Measurements from ENCODE around the gene DCLK3. TPM values are rescaled to one million over a fixed set of nuclear protein-coding genes. Genes with fewer than 3 reads are reported as not detected.
A peak's percentile ranks its signal among the peaks of the same experiment; 100 is the strongest.

The DCLK3 gene
- total RNA-seq, 2 donors from 2014 or later, result 0.06 TPM; not detected in 1

DNA sequence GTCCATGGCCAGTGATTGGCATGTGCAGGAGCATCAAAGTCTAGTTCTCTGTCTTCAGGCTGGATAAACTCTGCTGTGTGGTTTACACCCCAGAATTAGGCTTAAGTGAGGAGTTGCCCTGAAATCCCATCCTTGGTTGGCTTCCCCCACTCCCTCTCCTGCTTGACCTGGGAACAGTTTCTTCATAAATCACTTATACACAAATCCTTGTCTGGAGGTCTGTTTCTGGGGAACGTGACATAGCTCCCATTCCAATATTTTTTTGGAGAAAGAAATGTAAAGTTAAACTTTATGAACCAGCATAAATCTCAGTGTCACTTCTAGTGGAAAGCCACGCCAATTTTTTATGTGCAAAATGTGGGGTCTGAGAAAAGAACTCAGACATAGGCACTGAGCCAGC lies 98.2 kb downstream of the DCLK3 start:
- H3K9me3 Mint-ChIP-seq, result no peaks in the 10 kb centered on the region
- ATAC-seq, result no peak
- H3K36me3 Mint-ChIP-seq, result no peaks in the 10 kb centered on the region
- peak overlapping the region in 1 of 2 donors; percentile 31 for H3K27ac Mint-ChIP-seq
- no peak for DNase-seq (ENCODE audit: low spot score in 2 of 2)

DNA sequence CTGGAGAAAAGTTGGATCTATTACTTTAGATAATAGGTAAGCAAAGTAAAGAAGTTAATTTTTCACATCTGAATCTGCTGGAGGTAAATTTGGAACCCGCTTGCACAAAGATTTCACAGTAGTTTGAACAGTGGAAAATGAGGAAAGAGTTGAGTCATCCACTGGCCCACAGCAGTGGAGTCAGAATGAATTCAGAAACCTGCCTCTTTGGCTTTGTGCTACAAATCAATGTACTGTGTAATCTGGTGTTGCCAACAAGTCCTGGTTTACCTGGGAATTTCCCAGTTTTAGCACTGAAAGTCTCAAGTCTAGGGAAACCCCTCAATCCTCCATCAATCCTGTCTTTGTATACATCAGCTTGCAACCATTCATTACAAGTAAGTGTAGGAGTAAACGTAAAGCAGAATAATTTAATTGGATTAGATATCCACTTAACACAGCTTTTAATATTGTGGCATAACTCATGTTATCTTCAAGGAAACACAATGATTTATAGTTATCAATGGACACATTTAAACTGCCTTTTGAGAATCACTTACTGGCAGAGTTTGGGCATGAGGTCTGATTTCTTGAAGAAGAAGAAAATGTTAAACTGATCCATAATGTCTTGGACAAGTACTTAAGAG lies 100.6 kb downstream of the DCLK3 start:
- Mint-ChIP-seq H3K36me3 (no peaks in the 10 kb centered on the region), H3K27ac (no peak overlapping the region), H3K9me3 (no peaks in the 10 kb centered on the region)
- no peak for DNase-seq (ENCODE audit: low spot score in 2 of 2)
- no peak for ATAC-seq

GRCh38 chr3:36662626-36663025 lies 101.7 kb downstream of the DCLK3 start:
- no peaks in the 10 kb centered on the region for H3K36me3 Mint-ChIP-seq
- ATAC-seq, result no peak

More at GRCh38 chr3:36662626-36663025, 101.7 kb downstream of the DCLK3 start:
- DNase-seq (ENCODE audit: low spot score in 2 of 2), result no peak
- Mint-ChIP-seq H3K27ac (no peak overlapping the region), H3K9me3 (no peaks in the 10 kb centered on the region)

Other genes starting within 250 kb of the DCLK3 start
- 10 to 100 TPM; 16.8 to 21.5 TPM for gene TRANK1, start 180.5 kb upstream of the DCLK3 start, total RNA-seq
- gene EPM2AIP1, start 228.6 kb upstream of the DCLK3 start, total RNA-seq, result 10 to 100 TPM; 12.0 to 16.2 TPM
- 10 to 100 TPM; 67.1 to 88.3 TPM for gene MLH1, start 229.0 kb upstream of the DCLK3 start, total RNA-seq

All from activated naive CD4-positive, alpha-beta T cell treated with anti-CD3 and anti-CD28 coated beads, Interleukin-2, amount 50 U/mL, for 72 hours (primary cell).